Stimulated activated CD8-positive, alpha-beta memory T cell treated with anti-CD3 and anti-CD28 coated beads, Interleukin-15, amount 100 ng/mL, for 1 hour (primary cell): ENCODE measurements around the gene ZDHHC20.

Source experiments
- DNase-seq: peaks from one replicate; pipeline ENCODE4 v3.0.0-alpha.2; 2020; ENCODE audit warnings: low read depth

ZDHHC20 gene

GRCh38 chr13:21361123-21361522 is 98.0 kb downstream of the ZDHHC20 start:
- no peak for DNase-seq

- DNase-seq = no peak
Observed at GRCh38 chr13:21360463-21360862, 98.6 kb downstream of the ZDHHC20 start.

- no peak for DNase-seq
Observed at GRCh38 chr13:21359855-21360254, 99.2 kb downstream of the ZDHHC20 start.

- DNase-seq = no peak
Observed at GRCh38 chr13:21355304-21355703, 103.8 kb downstream of the ZDHHC20 start.

- DNase-seq = no peak
Observed at GRCh38 chr13:21354721-21355120, 104.4 kb downstream of the ZDHHC20 start.

GRCh38 chr13:21348488-21349120 is 110.5 kb downstream of the ZDHHC20 start:
- DNase-seq = no peak

GRCh38 chr13:21347753-21348318 is 111.3 kb downstream of the ZDHHC20 start:
- DNase-seq = no peak

- no peak for DNase-seq
Observed at GRCh38 chr13:21344662-21345176, 114.4 kb downstream of the ZDHHC20 start.

- DNase-seq = no peak
Observed at GRCh38 chr13:21343659-21344058, 115.4 kb downstream of the ZDHHC20 start.

- DNase-seq = no peak
Observed at GRCh38 chr13:21342699-21343442, 116.2 kb downstream of the ZDHHC20 start.

- DNase-seq = no peak
Observed at GRCh38 chr13:21341637-21342422, 117.3 kb downstream of the ZDHHC20 start.

GRCh38 chr13:21338639-21339278 is 120.3 kb downstream of the ZDHHC20 start:
- no peak for DNase-seq

GRCh38 chr13:21338156-21338555 is 120.9 kb downstream of the ZDHHC20 start:
- no peak for DNase-seq

GRCh38 chr13:21336609-21337349 is 122.3 kb downstream of the ZDHHC20 start:
- DNase-seq = no peak

GRCh38 chr13:21333186-21333585 is 125.9 kb downstream of the ZDHHC20 start:
- DNase-seq = no peak

GRCh38 chr13:21330126-21330861 is 128.8 kb downstream of the ZDHHC20 start:
- no peak for DNase-seq

- no peak for DNase-seq
Observed at GRCh38 chr13:21328836-21329477, 130.1 kb downstream of the ZDHHC20 start.

GRCh38 chr13:21328201-21328600 is 130.9 kb downstream of the ZDHHC20 start:
- DNase-seq = no peak

GRCh38 chr13:21326155-21327031 is 132.7 kb downstream of the ZDHHC20 start:
- DNase-seq = no peak
